K562 treated with DMSO at 1 percent for 12 hours (cell line): Measurements from ENCODE around the gene CMBL. TPM values are rescaled to one million over a fixed set of nuclear protein-coding genes. Genes with fewer than 3 reads are reported as not detected.

Source experiments
- total RNA-seq: library from RNA; unstranded; fragments of 300-600 nt; gene quantifications from 2 replicates; pipeline ENCODE4 v1.2.3, GENCODE V29; 2022; ENCODE audit not compliant: insufficient read depth

Gene CMBL
- total RNA-seq, result 67.2 and 122 TPM in 2 replicates

DNA sequence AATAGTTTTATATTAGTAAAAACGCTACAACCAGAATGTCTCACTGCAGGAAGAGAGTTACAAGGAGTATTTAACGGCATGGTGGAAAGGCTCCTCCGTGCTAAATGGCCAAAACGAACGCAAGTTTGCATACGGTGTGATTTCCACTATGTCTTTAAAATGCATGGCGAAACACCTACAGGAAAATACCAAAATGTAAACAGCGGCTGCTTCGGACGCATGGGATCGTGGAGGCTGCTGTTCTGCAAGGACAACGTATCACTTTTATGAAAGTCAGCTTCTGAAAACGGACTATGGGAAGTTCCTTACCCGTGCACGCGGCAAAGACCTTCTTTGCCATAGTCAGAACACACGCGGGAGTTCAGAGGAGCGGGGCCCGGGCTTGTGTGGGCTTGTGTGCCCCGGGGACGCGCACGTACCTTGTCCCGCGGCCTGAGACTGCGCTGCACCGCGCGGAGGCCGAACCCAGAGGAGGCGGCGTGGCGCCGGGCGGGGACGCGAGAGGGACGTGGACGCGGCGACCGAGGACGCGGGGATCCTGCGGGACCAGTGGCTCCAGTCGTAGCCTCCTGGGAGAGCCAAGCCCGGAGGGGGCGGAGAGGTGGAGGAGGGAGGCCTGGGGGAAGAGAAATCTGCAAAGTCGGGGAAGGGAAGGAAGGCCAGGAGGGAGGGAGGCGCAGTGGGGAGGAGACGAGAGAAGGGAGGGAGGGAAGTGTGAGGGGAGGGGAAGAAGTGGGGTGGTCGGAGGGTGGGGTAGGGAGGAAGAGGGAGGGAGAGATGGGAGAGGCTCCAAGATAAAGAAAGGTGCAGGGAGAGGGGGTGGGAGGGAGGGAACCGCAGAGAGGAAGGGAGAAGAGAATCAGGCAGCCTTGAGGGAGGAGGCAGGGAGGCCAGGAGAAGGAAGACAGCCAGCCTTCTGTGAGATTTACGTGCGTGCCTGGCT is at the start of gene CMBL:
TSS of gene CMBL (minus strand) at position 697 of the 943 bp plus-strand sequence. CDS start 17,140 bp downstream, outside the sequence.

GRCh38 chr5:10353241-10354047 is 45.7 kb upstream of the CMBL start, which contains the start of gene MARCHF6:
TSS of gene MARCHF6 (plus strand) at chr5:10353695. CDS start at chr5:10353899, 204 bp downstream.

DNA sequence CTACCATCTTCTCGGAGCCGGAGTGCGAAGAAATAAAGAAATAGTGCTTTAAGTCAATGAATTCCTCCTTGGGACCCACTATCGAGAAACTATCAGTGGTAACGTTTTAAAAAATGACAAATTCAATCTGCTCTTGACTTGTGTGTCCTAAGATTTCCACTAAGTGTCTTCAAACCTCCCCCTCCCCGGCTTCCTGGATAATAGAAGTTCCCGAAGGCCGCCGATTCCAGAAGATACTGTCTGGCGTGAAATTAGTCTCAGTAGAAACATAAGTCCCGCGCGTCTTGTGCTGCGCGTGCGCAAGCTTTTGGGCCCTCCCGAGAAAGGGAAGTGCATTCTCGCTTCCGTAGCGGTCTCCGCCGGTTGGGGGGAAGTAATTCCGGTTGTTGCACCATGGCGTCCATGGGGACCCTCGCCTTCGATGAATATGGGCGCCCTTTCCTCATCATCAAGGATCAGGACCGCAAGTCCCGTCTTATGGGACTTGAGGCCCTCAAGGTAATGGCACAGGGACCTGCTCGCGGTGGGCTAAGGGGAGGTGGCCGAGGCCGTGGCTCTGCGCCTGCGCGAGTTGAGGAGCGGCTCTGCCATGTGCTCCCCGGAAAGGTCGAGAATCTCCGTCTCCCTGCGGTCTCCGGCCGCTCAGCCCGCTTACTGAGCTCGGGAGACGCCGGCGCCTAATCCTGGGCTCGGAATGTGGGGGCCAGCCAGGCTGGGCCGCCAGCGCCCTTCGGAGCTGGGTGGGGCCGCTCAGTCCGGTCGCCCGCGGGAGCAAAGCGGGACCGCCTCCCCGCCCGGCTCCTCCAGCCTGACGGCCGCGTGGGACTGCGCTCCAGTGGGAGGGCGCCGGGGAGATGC is 57.5 kb downstream of the CMBL start, which contains the start of gene CCT5:
TSS of gene CCT5 (plus strand) at position 333 of the 858 bp plus-strand sequence. CDS start at position 394, 61 bp downstream.

Other genes starting within 250 kb of the CMBL start
- 16.6 and 26.1 TPM in 2 replicates for gene ATPSCKMT, start 58.0 kb downstream of the CMBL start, total RNA-seq
- 287 and 315 TPM in 2 replicates for gene CCT5, start 57.6 kb downstream of the CMBL start, total RNA-seq
- gene MARCHF6, start 45.8 kb upstream of the CMBL start, total RNA-seq, result 56.1 and 88.6 TPM in 2 replicates
- 2.1 TPM in 1 of 2 replicates, not detected in the other for gene ROPN1L, start 134.0 kb upstream of the CMBL start, total RNA-seq